HFF-Myc (cell line): ENCODE results near the gene SS18L1.
A peak's percentile ranks its signal among the peaks of the same experiment; 100 is the strongest.

ENCODE experiments used
- DNase-seq: peaks from one replicate; pipeline ENCODE4 v3.0.0-alpha.2; 2011; ENCODE audit warnings: low read depth; ENCODE audit errors: extremely low read depth
- H3K4me3 ChIP-seq: replicated peaks from 2 replicates; pipeline ENCODE4 v1.5.1; 2011; ENCODE audit warnings: low read depth, mild to moderate bottlenecking, control low read depth, low read length
- CTCF ChIP-seq: IDR thresholded peaks from 2 replicates; pipeline ENCODE4 v1.5.1; 2012; ENCODE audit warnings: mild to moderate bottlenecking, low read depth, low read length, control low read depth; ENCODE audit errors: missing control alignments

The SS18L1 gene

GRCh38 chr20:62138912-62139311 lies 4.7 kb upstream of the SS18L1 start:
- no peak for TF ChIP-seq CTCF
- no peak overlapping the region for H3K4me3 ChIP-seq
- no peak for DNase-seq

GRCh38 chr20:62139636-62140035 lies 3.9 kb upstream of the SS18L1 start:
- no peak overlapping the region for H3K4me3 ChIP-seq
- no peak for TF ChIP-seq CTCF
- DNase-seq: no peak

- no peak for TF ChIP-seq CTCF
- peak overlapping the region; percentile 77 for H3K4me3 ChIP-seq
- DNase-seq: no peak
Observed at GRCh38 chr20:62141043-62141396, 2.5 kb upstream of the SS18L1 start.

- peak; percentile 34 for TF ChIP-seq CTCF
- H3K4me3 ChIP-seq: peak overlapping the region; percentile 77
- DNase-seq: no peak
Observed at GRCh38 chr20:62141397-62142251, 1.9 kb upstream of the SS18L1 start.

GRCh38 chr20:62142252-62143080 lies 1.1 kb upstream of the SS18L1 start:
- DNase-seq: no peak
- TF ChIP-seq CTCF: no peak
- peak overlapping the region; percentile 77 for H3K4me3 ChIP-seq

- no peak for TF ChIP-seq CTCF
- DNase-seq: no peak
- peak overlapping the region; percentile 77 for H3K4me3 ChIP-seq
Observed at GRCh38 chr20:62143957-62144825, 622 bp downstream of the SS18L1 start.
